NCI-H2081 (cell line): ENCODE data around the gene ESYT2.

Experiments
- DNase-seq, 2 experiments: peaks; one replicate each; lab custom pipeline; 2025; lab: John Stamatoyannopoulos, UW

ESYT2 gene

GRCh38 chr7:158766570-158767281, 62.6 kb downstream of the ESYT2 start:
- DNase-seq = no peak

- DNase-seq = no peak
These were observed 64.3 kb downstream of the ESYT2 start for GRCh38 chr7:158765020-158765419.

- DNase-seq = no peak
These were observed 65.8 kb downstream of the ESYT2 start for GRCh38 chr7:158763454-158764033.

GRCh38 chr7:158761945-158762344, 67.4 kb downstream of the ESYT2 start:
- DNase-seq = no peak

GRCh38 chr7:158760936-158761335, 68.4 kb downstream of the ESYT2 start:
- DNase-seq = no peak

GRCh38 chr7:158760445-158760764, 68.9 kb downstream of the ESYT2 start:
- no peak for DNase-seq

- DNase-seq = no peak
These were observed 69.4 kb downstream of the ESYT2 start for GRCh38 chr7:158759749-158760444.

GRCh38 chr7:158759245-158759614, 70.1 kb downstream of the ESYT2 start:
- DNase-seq = no peak

- DNase-seq = no peak
These were observed 70.6 kb downstream of the ESYT2 start for GRCh38 chr7:158758586-158759244.

- DNase-seq = no peak
These were observed 71.8 kb downstream of the ESYT2 start for GRCh38 chr7:158757404-158757989.

GRCh38 chr7:158754746-158755444, 74.4 kb downstream of the ESYT2 start:
- DNase-seq = no peak

GRCh38 chr7:158753900-158754299, 75.4 kb downstream of the ESYT2 start:
- no peak for DNase-seq

- no peak for DNase-seq
These were observed 77.6 kb downstream of the ESYT2 start for GRCh38 chr7:158751751-158752150.

GRCh38 chr7:158751199-158751598, 78.1 kb downstream of the ESYT2 start:
- DNase-seq = no peak

GRCh38 chr7:158750702-158751101, 78.6 kb downstream of the ESYT2 start:
- DNase-seq = no peak

- no peak for DNase-seq
These were observed 79.9 kb downstream of the ESYT2 start for GRCh38 chr7:158749396-158749795.

GRCh38 chr7:158748335-158748734, 81.0 kb downstream of the ESYT2 start:
- DNase-seq = no peak

GRCh38 chr7:158747408-158747807, 81.9 kb downstream of the ESYT2 start:
- DNase-seq = no peak

- DNase-seq = no peak
These were observed 82.4 kb downstream of the ESYT2 start for GRCh38 chr7:158746957-158747356.

- no peak for DNase-seq
These were observed 84.1 kb downstream of the ESYT2 start for GRCh38 chr7:158745057-158745715.

- no peak for DNase-seq
These were observed 85.2 kb downstream of the ESYT2 start for GRCh38 chr7:158744070-158744469.
